ENCODE measurements around the gene MTUS2.

- TF ChIP-seq CTCF (IDR thresholded peaks at IDR 0.05; ENCODE audit: insufficient read depth, low read length, poor library complexity, severe bottlenecking) = no peak
- TF ChIP-seq EZH2phosphoT487 (conservative IDR thresholded peaks at IDR 0.05; ENCODE audit: low read length) = no peak
These were observed 720.7 kb downstream of the MTUS2 start for GRCh38 chr13:29540799-29541198.

Measured in SU-DHL-6 (cell line).